GM19351 (cell line): ENCODE results near the gene TRAPPC6A.

ENCODE experiments used
- ATAC-seq: cut with Tn5 transposase; IDR thresholded peaks from one replicate; pipeline ENCODE4 v1.9.1; 2021; ENCODE audit warnings: mild to moderate bottlenecking, moderate library complexity; ENCODE audit not compliant: unreplicated experiment

The TRAPPC6A gene

GRCh38 chr19:45186509-45187334 is 8.7 kb upstream of the TRAPPC6A start:
- ATAC-seq, result no peak

GRCh38 chr19:45184115-45184514 is 6.1 kb upstream of the TRAPPC6A start:
- ATAC-seq, result no peak

DNA sequence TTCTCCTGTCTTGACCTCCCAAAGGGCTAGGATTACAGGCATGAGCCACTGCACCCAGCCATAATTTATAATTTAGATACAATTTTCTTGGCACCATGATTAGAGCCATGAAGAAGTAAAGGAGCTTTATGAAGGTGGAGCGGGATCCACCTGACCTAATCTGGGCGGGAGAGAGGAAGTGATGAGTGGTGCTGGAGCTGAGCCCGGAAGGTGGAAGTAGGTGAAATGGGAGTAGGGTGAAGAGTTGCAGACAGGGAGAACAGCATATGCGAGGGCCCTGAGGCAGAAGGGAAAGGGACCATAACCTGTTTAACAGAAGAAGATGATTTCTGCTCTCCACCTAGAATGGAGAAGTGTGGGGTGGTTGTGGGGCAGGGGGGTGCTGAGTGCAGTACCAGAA is 4.7 kb upstream of the TRAPPC6A start:
- ATAC-seq, result no peak

DNA sequence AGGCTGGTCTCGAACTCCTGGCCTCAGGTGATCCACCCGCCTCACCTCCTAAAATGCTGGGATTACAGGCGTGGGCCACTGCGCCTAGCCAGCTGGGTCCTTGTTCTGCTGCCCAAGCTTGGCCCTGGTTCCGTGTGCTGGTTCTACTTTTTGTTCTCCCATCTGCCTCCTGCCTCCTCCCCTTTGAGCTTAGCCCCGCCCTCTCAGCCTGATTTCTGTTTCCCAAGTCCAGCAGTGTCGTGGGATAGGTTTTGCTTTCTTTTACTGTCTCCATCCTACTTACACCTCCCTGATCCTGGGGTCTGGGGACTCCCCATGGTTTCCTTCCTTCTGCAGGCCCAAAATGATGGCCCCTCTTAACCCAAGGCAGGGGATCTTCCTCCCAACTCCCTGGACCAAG is 2.9 kb upstream of the TRAPPC6A start:
- ATAC-seq, result no peak

- no peak for ATAC-seq
Observed at GRCh38 chr19:45179892-45180370, 1.9 kb upstream of the TRAPPC6A start.

GRCh38 chr19:45179072-45179891 is 1.2 kb upstream of the TRAPPC6A start:
- ATAC-seq, result no peak

GRCh38 chr19:45178262-45179071 is 430 bp upstream of the TRAPPC6A start, which contains the start of gene BLOC1S3:
BLOC1S3 (plus strand) TSS chr19:45178784; CDS start chr19:45179297, 513 bp downstream.
- peak; percentile 81 for ATAC-seq

GRCh38 chr19:45175515-45176345 is 2.3 kb downstream of the TRAPPC6A start:
- ATAC-seq, result no peak

DNA sequence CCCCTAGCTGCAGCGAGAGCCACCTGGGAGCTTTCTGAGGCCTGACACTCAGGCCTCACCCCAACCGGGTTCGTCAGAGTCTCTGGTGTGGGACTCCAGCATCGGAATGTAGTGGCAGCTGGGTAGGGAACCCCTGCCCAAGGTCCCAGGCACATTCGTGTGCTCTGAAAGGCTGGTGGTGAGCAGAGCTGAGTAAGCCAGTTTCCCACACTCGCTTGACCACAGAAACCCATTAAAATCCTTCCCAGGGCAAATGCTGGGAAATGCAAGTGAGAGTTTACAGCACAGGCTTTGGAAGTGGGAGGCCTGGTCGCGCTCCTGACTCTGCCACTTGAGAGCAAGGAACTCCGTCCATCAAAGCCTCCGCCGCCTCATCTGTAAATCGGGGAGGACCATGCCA is 4.2 kb downstream of the TRAPPC6A start:
- ATAC-seq, result no peak

DNA sequence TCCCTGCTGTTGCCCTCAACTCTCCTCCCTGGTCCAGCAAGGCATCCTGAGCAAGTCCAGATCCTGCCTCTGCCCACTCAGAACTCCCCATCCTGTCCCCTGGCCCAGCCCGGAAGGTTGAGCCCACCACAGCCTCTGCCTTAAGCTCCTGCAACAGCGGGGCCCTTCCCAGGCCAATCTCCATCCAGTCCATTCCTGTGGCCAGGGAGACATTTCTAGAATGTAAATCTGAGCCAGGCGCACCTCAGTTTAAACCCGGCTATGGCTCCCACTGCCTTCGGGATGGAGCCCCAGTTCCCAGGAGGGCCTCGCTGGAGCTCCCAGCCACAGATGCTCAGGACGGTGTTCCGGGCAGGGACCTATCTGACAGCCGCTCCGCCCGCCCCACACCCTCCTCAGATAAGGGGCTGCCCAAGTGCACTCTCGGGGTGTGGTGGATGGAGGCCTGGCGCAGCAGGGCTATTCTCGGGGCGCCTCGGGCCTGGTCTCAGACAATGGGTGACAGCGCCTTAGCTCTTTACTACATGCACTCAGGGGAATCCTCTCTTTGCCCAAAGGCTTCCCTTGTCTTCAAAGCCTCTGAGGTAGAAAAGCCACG is 5.3 kb downstream of the TRAPPC6A start:
- no peak for ATAC-seq

DNA sequence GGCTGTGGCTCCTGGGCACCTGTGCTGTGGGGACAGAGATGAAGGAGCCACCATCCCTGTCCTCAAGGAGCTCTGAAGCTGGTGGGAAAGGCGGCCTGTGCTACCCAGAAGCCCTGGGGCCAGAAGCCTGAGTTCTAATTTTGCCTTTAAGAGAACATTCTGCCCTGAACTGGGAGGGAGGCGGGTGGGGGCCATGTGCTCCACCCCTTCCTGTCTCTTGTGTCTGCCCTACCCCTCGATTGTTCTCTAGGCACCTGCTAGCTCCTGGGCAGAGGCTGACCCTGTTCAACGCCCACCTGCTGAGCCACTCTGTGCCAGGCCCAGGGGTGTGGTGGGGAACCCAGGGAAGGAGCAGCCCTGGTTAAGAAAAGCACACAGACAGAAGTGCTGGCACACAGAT is 5.9 kb downstream of the TRAPPC6A start:
- no peak for ATAC-seq

GRCh38 chr19:45171211-45171623 is 6.8 kb downstream of the TRAPPC6A start:
- no peak for ATAC-seq

DNA sequence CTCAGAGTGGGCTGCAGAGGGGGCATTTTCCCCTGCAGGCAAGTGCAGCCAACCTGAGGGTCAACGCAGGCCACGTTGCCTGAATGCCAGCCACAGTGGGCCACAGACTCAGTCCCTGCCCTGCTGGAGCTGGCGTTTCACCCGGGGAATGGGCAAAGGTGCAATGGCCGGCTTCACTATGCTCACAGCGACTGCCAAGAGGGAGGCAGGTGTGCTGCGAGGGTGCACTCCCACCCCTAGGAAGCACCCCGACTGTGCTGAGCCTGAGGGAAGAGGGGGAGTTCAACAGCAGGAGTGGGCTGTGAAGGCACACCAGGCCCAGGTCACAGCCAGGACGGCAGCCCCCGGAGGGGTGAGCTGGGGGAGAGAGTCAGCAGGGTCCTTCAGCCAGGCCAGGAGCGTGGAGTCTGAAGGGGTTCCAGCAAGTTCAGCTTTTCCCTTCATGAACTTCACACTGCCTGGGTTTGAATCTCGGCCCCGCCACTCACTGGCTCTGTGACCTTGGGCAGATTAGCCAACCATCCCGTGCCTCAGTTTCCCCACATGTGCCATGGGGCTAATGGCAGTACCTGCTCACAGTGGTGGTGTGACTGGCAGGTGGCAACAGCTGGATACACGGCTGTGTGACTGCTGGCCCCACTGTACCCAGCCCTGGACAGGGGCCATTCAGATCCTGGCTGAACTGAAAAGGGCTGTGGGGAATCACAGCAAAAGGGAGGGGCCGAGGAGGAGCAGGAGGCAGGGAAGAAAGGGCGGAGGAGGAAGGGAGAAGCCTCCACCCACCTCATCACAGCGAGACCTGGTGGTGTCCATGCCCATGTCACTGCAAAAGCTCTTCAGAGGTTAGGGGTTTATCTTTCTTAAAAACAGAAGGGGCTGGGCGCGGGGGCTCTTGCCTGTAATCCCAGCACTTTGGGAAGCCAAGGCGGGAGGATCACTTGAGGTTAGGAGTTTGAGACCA is 7.6 kb downstream of the TRAPPC6A start:
- no peak for ATAC-seq

- no peak for ATAC-seq
Observed at GRCh38 chr19:45169602-45170001, 8.4 kb downstream of the TRAPPC6A start.

- ATAC-seq, result no peak
Observed at GRCh38 chr19:45168767-45169351, 9.2 kb downstream of the TRAPPC6A start.

GRCh38 chr19:45166723-45167252 is 11.2 kb downstream of the TRAPPC6A start:
- ATAC-seq, result no peak

DNA sequence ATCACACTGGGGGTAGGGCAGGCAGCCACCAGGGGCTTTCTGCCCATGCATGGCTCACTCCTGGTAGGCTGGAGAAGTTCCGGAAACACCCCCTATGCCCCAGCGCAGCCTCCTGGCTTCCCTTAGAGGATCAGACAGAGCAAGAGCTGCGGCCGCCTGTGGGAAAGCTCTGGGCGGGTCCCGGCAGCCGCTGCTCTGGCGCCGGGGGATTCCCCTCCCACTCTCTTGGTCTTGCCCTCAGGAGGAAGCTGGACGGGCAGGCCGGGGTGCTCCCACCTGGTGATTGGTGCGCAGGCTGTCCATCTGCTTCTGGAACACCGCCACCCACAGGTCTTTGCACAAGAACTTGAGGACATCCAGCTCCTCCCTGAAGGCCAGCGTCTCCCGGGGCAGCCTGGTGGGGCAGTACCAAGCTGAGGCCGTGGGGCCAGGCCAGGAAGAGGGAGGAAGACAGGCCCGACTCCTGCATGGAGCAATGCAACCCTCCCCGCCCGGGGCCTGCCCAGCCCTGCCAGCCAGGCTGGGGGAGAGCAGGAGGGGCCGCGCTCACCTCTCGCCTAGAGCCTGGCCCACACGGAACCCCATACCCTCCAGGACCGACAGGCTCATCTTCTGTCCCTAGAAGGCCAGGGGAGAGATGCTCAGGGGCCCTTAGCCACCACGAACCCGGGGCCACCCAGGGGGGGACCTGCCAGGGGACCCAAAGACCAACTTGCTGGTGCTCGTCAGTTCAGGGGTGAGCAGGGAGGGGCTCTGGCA is 13.3 kb downstream of the TRAPPC6A start:
- ATAC-seq, result peak; percentile 65
